ENCODE results near the gene EVI5.
"Not testable (repeated sequence)": the region's sequence is repeated elsewhere in the genome, so short reads cannot be mapped to it uniquely, and the experiment has no call there.

Gene EVI5

DNA sequence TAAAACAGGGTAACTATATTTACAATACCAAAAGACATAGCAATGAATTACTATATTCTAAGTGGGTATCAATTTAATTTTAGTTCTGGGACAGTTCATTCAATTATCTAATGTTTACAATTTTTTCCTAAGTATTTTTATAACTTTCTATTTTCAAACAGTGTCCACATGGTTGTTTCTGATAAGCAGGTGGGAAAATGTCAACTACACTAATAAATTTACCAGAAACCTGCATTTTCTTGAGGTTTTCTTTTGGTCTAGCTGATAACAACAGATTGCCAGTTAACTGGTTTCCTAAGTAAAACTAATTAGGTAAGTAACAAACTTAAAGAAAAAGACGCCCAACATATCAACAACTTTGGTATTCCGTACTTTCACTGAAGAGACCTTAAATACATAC is 213.3 kb downstream of the EVI5 start:
- no peak for DNase-seq (ENCODE audit: low spot score)

DNA sequence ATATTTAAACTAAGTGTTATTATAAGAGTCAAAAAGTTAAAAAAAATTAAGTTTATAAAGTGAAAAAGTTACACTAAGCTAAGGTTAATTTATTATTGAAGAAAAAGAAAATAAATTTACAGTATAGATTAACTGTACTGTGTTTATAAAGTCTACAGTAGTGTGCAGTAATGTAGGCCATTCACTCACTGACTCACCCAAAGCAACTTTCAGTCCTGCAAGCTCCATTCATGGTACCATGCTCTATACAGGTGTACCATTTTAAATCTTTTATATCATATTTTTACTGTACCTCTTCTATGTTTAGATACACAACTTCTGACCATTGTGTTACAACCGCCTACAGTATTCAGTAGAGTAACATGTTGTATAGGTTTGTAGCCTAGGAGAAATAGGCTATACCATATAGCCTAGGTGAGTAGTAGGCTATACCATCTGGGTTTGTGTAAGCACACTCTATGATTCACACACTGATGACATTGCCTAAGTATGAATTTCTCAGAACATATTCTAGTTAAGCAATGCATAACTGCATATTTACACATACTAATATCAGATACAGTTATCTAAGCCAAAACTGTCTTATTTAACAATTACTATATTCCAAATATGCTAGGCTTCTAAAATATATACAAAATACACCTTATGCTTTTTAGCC is 217.6 kb downstream of the EVI5 start:
- DNase-seq (ENCODE audit: low spot score) = no peak

DNA sequence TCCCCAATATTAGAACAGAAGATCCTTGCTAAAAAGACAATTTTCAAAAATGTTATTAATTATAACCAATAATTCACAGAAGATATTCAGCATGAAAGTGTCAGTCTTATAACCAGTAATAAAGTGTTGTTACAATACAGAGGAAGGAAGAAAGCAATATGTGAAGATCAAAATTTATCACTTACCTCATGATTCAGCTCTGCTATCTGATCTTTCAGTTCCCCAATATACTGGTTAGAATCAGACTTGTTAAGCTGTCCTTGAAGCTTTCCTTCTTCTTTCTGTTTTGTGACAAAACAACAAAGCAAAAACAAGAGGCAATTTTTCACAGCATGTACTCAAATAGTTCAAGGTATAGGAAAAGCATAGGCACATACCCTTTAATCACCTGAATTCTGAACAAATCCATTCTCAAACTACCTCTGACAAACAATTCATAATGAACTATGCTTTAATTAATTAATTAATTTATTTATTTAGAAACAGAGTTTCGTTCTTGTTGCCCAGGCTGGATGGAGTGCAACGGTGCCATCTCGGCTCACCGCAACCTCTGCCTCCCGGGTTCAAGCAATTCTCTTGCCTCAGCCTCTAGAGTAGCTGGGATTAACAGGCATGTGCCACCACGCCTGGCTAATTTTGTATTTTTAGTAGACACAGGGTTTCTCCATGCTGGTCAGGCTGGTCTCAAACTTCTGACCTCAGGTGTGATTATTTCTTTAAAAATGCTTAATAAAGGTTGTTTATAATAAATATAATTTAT is 221.3 kb downstream of the EVI5 start:
- no peak for DNase-seq (ENCODE audit: low spot score)

DNA sequence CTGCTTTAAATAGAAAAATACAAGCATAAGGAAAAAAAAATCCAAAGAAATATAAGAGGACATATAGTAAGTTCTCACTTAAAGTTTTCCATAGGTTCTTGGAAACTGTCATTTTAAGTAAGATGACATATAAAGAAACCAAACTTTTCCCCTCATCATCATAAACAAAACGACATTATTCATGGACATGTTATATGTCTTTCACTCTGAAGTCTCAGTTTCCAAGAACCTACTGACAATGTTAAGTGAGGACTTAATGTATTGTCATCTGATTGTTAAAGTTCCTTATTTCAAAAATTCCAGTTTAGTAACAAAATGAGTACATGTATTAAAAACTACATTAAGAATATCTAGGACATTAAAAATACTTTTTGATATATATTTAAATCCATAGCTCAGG is 228.6 kb downstream of the EVI5 start:
- no peak for DNase-seq (ENCODE audit: low spot score)

DNA sequence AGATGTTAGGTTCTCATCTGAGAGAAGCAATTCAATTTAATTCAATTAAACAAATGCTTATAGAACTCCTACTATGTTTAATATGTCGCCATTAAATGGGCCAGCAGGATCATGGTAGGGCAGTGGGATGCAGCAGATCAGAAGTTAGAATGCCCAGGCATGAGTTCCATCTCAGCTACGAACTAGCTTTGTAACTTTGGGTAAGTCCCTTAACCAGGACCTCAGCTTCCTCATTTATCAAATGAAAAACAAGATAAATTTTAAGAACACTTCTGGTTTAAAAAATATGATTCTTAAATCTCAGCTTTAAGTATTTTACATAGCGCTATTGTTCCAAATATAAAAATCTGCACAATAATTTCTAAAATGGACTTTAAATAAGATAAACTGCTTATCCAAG is 230.7 kb downstream of the EVI5 start:
- no peak for DNase-seq (ENCODE audit: low spot score)

DNA sequence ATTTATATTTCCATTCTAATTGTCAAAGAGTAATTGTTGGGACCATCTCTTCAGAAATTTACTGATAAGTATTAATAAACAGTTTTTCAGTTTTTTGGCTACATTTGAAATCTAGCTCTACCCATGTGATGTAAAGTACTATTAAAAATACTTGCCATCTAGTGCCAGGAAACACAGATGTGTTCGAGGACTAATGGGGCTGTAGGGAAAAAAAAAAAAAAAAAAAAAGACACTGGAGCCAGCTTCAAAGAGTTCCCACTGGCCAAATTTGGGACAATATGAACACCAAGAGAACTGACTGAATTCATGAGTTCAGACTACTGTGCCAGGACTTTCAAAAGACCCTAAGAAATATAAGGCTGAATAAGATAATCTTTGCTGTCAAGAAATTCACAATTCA is 233.0 kb downstream of the EVI5 start:
- DNase-seq (ENCODE audit: low spot score) = no peak

DNA sequence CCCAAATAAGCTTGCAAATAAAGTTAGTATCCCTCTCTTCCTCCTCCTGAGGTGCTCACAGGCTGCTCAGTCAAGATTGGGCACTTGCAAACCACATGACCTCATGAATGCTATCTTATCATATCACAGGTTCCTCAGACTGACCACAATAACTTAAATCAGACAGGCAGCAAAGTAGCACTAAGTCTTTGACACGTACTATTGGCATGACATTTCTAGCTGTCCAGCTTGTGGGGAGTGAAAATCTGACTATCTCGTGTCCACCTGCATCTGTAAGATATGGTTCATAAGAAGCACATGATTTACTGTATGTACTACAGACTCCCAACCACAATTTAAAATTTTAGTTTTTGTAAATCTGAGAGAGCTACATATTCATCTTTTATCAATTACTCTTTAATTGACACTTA is 240.1 kb downstream of the EVI5 start:
- no peak for DNase-seq (ENCODE audit: low spot score)

DNA sequence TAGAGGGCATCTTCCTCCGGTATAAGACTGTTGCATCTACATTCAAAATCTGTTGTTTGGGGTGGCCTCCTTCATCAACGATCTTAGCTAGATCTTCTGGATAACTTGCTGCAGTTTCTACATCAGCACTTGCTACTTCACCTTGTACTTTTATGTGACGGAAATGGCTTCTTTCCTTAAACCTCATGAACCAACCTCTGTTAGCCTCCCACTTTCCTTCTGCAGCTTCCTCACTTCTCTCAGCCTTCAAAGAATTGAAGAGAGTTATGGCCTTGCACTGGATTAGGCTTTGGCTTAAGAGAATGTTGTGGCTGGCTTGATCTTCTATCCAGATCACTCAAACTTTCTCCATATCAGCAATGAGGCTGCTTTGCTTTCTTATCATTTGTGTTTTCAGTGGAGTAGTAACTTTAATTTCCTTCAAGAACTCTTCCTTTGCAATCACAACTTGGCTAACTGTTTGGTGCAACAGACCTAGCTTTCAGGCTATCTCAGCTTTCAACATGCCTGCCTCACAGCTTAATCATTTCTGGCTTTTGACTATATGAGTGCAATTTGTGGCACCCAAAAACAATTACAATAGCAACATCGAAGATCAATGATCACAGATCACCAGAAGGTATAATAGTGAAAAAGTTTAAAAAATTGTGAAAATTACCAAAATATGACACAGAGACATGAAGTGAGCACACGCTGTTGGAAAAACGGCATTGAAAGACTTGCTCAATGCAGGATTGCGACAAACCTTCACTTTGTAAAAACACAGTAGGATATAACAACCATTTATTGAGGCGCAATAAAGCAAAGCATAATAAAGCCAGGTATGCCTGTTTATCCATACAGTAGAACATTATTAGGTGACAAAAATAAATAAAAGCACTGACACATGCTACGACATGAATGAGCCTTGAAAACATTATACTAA is 241.5 kb downstream of the EVI5 start:
- no peak for DNase-seq (ENCODE audit: low spot score)

DNA sequence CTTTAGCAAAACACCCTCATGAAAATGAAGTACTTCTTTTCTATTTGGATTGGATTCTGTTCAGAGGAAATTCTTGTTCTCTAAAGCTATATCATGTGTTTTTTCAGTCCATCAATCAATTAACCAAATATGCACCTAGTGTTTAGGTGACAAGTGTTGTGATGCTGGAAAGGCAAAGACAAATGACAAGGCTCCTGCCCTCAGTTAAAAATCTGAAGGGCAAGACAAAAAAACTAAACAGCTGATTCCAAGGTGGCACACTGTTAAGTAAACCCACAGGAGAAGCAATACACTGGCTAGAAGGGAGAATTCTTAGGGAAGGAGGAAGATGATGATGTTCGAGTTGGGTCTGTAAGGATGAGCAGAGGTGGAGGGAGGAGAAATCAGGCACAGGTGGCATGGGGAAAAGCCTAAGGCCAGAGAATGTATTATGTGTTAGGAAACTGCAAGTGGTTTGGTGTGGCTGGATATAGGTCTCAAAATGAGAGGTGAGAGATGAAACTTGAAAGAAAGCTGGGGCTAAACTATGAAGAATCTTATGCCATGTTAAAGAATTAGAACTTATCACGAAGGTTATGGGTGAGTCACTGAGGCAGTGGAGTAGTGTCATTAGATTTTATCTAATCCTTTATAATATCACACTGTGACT is 246.4 kb downstream of the EVI5 start:
- DNase-seq (ENCODE audit: low spot score) = no peak

DNA sequence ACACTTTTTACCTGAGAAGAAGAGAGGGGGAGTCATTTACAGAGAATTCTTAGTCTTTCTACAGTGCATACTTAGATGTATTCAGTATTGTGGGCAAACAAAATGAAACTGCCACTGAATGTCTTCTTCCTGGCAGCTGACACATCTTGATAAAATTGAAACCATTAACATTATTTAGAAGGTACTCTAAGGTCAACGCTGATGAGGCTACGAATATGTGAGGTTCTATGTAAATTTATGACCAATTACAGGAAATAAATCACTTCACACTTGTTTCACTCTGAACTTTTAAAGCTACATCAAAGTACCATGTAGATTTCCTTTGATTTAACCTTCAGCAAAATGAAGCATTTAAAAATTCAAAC is 246.9 kb downstream of the EVI5 start:
- DNase-seq (ENCODE audit: low spot score) = no peak

DNA sequence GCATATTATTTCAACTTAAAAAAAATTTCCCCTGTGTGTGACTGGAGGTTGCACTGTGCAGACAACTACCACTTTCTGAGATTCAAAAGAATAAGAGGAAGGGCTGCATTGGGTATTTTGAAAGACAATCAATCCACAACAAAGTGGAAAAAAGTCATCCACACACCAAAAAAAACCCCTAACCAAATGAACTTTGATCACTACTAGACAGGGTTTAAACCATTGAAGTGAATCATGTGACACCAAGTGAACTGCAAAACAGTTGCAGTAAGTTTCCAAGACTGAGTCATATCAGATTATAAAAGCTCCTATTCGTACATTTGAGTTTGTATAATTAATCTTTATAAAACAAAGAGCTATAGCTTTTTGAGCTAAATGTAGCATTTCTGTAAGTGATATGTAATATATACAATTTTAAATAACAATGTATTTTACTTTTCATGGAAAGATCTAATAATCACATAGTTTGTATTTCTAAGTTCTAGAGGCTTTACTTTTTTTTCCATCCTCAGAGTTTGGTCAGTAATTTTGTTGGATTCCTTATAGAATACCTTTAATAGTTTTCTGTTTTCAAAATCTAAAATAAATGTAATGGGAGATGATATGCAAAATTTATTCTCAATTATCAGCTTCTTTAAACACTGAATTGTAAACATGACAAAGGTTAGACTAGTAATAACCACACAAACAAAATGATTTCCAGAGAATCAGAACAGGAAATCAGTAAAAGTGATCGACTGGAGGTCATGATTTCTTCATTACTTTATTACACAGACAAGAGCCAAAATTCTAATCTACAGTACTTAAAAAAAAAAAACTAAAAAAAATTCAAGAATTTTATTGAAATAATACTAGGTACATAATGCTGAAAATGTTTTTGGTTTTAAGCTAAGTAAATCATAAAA is 247.7 kb downstream of the EVI5 start:
- DNase-seq (ENCODE audit: low spot score) = no peak

DNA sequence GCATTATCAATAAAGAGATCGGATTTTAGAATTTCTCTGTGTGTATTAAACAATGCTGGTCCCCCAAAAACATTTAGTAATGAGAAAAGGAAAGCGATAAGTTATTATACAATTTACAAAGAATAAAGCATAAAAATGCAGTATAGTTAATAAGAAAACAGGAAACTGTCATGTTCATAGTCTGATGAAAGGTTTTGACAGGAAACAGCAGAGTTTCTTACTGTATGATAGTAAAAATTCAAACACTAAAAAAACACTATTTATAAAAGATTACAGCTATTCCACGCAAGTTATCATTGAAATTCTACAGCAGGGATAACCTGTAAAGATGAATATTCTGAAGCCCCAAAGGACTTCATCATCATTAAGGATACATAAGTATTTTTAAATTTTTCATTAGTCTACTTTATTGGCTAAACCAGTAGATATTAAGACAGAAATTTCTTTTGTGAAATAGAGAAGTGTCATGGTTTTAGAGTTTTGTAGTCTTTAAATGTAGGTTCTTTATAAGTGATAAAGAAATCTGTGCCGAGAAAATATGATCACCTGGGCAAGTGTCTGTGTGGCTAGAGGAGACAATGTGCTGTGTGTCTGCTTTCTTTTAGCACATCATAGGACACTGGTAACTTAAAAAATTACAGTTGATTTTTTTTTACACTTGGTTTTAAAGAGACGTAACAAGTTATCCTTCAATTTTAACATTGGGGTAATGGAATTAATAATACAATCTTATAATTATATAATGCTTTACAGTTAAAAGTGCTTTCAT is 248.5 kb downstream of the EVI5 start:
- no peak for DNase-seq (ENCODE audit: low spot score)

DNA sequence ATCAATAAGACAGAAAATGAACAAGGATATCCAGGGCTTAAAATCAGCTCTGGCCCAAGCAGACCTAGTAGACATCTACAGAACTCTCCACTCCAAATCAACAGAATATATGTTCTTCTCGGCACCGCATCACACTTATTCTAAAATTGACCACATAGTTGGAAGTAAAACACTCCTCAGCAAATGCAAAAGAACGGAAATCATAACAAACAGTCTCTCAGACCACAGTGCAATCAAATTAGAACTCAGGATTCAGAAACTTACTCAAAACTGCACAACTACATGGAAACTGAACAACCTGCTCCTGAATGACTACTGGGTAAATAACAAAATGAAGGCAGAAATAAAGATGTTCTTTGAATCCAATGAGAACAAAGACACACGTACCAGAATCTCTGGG is 252.5 kb downstream of the EVI5 start:
- DNase-seq (ENCODE audit: low spot score) = not testable (repeated sequence)

DNA sequence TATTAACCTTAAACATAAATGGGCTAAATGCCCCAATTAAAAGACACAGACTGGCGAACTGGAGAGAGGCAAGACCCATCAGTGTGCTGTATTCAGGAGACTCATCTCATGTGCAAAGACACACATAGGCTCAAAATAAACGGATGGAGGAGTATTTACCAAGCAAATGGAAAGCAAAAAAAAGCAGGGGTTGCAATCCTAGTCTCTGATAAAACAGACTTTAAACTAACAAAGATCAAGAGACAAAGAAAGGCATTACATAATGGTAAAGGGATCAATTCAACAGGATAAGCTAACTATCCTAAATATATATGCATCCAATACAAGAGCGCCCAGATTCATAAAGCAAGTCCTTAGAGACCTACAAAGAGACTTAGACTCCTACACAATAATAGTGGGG is 253.0 kb downstream of the EVI5 start:
- DNase-seq (ENCODE audit: low spot score) = not testable (repeated sequence)

DNA sequence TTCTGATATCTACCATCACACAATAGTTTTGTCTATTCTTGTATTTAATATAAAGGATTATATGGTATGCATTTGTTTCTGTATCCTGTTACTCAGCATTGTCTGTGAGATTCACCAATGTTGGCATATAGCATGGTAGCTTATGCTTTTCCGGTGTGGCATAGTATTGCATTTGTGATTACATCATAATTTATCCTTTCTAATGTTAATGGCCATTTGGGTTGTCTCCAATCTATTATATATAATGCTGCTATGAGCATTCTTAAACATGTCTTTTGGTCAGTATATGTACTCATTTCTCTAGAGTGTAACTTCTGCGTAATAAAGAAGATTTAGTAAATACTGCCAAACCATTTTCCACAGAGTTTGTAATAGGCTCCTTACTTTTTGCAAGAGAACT is 257.2 kb downstream of the EVI5 start:
- no peak for DNase-seq (ENCODE audit: low spot score)

DNA sequence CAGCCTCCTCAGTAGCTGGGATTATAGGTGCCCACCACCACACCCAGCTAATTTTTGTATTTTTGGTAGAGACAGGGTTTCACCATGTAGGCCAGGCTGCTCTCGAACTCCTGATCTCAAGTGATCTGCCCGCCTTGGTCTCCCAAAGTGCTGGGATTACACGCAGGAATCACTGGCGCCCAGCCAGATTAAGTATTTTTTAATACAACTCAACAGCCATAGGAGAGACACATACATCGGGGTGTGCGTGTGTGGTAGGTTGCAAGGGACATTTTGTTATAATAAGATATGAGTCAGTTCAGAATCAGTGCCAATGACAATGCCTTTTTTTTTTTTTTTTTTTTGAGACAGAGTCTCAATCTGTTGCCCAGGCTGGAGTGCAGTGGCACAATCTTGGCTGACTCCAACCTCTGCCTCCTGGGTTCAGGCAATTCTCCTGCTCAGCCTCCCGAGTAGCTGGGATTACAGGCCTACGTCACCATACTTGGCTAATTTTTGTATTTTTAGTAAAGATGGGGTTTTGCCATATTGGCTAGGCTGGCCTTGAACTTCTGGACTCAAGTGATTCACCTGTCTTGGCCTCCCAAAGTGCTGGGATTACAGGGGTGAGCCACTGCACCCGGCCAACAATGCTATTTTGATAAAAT is 259.8 kb downstream of the EVI5 start:
- not testable (repeated sequence) for DNase-seq (ENCODE audit: low spot score)

DNA sequence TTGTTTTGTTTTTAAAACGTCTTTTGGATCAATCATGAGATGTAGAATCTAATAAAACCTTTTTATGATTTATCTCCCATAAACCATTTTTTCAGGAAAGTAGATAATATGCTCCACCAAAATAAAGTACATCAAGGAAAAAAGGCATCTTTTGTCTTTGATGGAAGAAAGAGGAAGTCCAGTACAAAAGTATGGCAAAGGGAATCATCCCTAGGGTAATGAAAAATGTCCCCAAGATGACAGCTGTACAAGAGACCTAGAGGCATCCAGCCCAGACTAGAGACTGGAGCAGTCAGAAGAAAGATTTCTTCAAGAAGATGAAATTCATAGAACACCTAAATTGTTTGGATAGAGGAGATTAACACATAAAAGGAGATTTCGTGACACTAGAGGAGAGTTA is 265.9 kb downstream of the EVI5 start:
- no peak for DNase-seq (ENCODE audit: low spot score)

DNA sequence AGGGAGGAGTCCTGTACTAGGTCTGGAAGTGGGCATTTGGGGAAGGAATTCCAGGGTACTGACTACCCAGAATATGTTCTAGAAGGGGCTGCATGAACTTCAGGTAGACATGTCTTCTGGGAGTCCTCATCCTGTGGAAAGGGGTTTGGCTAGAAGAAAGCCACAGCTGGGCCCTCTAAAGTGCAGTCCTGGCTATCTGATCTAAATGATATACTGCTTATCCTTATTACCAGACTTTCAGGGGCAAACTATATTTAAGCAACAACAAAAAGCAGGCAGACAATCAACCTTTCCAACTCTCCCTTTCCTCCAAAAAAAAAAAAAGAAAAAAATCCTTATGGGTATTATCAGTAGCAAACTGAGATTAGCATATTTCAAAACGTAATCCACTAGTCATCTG is 268.3 kb downstream of the EVI5 start:
- no peak for DNase-seq (ENCODE audit: low spot score)

DNA sequence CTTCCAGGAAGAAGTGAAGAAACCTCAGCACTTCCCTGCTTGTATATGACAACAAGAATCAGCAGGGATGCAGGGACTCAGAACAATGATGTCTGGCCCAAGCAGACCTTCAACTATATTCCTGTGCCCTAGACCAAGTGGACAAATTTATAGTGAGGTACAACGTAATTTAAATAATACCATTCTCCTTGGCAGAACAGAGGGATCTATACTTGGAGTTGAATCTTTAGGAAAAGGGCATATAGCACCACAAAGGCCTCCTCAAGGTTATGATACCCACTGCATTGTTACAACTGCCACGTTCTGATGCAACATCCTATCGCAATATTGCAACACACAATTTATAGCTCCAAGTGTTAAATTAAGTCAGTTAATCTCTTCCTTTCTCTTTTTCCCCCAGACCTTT is 269.1 kb downstream of the EVI5 start:
- DNase-seq (ENCODE audit: low spot score) = no peak

DNA sequence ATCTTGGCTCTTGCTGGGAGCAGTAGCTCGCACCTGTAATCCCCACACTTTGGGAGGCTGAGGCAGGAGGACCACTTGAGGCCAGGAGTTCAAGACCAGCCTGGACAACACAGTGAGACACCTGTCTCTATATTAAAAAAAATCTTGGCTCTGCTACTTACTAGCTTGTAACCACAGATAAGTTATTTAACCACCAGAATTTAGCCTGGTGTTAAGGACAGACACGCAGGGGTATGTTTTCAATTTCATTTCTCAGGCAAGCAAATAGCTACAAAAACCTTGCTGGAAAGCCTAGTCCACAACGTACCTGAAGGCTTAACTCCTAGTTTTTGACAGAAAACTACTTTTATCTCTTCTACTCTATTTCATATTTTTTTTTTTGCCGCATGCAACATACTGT is 273.4 kb downstream of the EVI5 start:
- DNase-seq (ENCODE audit: low spot score) = no peak

All from hematopoietic multipotent progenitor cell treated with erythropoietin and hydrocortisone succinate and interleukin-3 and kit ligand, for 15 days (in vitro differentiated cells).